KOPT-K1 (cell line): ENCODE results near the gene NDUFAF2.
A peak's percentile ranks its signal among the peaks of the same experiment; 100 is the strongest.

Experiments
- H3K27ac ChIP-seq: fragments of 200-600 bp; sonication (generic); 2 replicates; pipeline ENCODE4 v1.5.1; 2016; ENCODE audit warnings: antibody characterized with exemption, mild to moderate bottlenecking, low read depth, low read length; ENCODE audit not compliant: poor library complexity, severe bottlenecking
- H3K36me3 ChIP-seq: fragments of 200-600 bp; sonication (generic); 2 replicates; pipeline ENCODE4 v1.5.1; 2017; ENCODE audit warnings: antibody characterized with exemption, mild to moderate bottlenecking, low read length, moderate library complexity; ENCODE audit not compliant: insufficient read depth
- H3K9me3 ChIP-seq: fragments of 200-600 bp; sonication (generic); 2 replicates; pipeline ENCODE4 v1.5.1; 2017; ENCODE audit warnings: antibody characterized with exemption, low read length, mild to moderate bottlenecking; ENCODE audit not compliant: insufficient read depth, poor library complexity, severe bottlenecking

The NDUFAF2 gene

GRCh38 chr5:60944904-60945812 is at the start of gene NDUFAF2, which contains the start of gene ERCC8:
TSS of gene NDUFAF2 (plus strand) at chr5:60945205. CDS start at chr5:60945256, 51 bp downstream.
TSS of gene ERCC8 (minus strand) at chr5:60945070. CDS start at chr5:60945008, 62 bp downstream.
- Histone ChIP-seq H3K27ac (peak within 1 kb of the TSS; percentile 65), H3K36me3 (peaks cover 8% of the 10 kb centered on the region), H3K9me3 (no peaks in the 10 kb centered on the region)

GRCh38 chr5:60896991-60897390 is 48.0 kb upstream of the NDUFAF2 start:
- Histone ChIP-seq H3K27ac (no peak overlapping the region), H3K36me3 (peaks cover 57% of the 10 kb centered on the region), H3K9me3 (no peaks in the 10 kb centered on the region)

GRCh38 chr5:60903356-60903755 is 41.6 kb upstream of the NDUFAF2 start:
- Histone ChIP-seq H3K36me3 (peaks cover 12% of the 10 kb centered on the region; the same call in 1 of the 2 replicates), H3K9me3 (no peaks in the 10 kb centered on the region), H3K27ac (no peak overlapping the region)

DNA sequence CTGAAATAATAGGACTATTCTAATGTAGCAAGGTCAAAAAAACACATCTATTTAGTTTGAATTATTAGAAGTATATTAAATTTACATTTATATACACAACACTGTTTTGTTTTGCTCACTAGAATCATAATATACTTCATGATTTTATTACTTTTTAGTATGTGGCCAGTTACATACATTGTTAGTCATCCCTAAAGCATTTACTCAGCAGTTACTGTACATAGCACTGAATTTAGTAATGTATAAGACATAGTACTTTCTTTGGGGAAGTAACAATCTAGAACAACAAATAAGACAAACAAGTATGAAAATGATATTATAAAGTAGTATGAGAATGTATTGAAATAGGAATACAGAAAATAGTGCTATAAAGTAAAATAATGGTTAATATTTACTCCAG is 28.4 kb upstream of the NDUFAF2 start:
- Histone ChIP-seq H3K27ac (no peak overlapping the region), H3K36me3 (peaks cover 56% of the 10 kb centered on the region), H3K9me3 (no peaks in the 10 kb centered on the region)

DNA sequence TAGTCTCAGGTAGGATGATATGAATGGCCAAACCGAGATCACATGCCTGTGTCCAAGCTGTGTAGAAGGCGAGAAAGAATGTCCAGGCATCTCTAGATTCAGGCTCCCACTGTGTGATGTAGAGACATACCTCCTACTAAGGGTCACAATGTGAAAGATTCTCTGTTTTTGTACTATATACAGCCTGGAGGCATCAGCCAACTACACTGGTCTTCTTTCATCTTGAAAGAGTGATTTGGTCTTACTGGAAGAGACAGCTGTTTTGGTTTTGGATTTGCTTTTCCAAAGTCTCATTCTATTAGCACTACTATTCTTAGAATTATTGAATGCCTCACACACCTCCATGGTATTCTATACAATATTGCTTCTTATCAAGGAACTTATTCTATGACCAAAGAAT is 26.5 kb upstream of the NDUFAF2 start:
- no peaks in the 10 kb centered on the region for H3K9me3 ChIP-seq
- H3K36me3 ChIP-seq, result peaks cover 59% of the 10 kb centered on the region
- no peak overlapping the region for H3K27ac ChIP-seq

- Histone ChIP-seq H3K27ac (no peak overlapping the region), H3K9me3 (no peaks in the 10 kb centered on the region), H3K36me3 (peaks cover 20% of the 10 kb centered on the region)
These were observed 17.6 kb upstream of the NDUFAF2 start for GRCh38 chr5:60927450-60927849.

- Histone ChIP-seq H3K27ac (no peak overlapping the region), H3K36me3 (peaks cover 20% of the 10 kb centered on the region), H3K9me3 (no peaks in the 10 kb centered on the region)
These were observed 16.0 kb upstream of the NDUFAF2 start for GRCh38 chr5:60929024-60929423.

GRCh38 chr5:60943624-60944023 is 1.4 kb upstream of the NDUFAF2 start:
- H3K27ac ChIP-seq, result no peak overlapping the region
- H3K36me3 ChIP-seq, result peaks cover 19% of the 10 kb centered on the region
- H3K9me3 ChIP-seq, result no peaks in the 10 kb centered on the region

DNA sequence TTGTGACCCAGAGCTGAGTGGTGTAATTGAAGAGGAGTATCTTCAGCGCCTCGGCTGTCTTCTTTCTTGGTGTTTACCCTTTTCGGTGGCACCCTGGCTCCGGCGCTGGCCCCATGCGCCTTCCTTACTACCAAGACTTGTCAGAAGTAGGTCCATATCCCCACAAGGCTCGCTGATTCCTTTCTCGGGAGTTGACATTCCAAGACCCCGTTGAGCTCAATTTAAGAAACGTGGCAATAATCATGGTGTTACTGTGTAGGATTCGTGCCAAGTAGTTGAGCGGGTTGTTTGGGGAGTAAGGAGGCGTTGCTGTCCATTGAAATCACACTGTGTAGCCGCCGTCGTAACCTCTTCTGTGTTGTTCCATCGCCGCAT is 795 bp downstream of the NDUFAF2 start:
- Histone ChIP-seq H3K27ac (peak overlapping the region; percentile 65), H3K9me3 (no peaks in the 10 kb centered on the region), H3K36me3 (0 out of 2 replicates have a peak, but pooled peaks cover 2% of the 10 kb centered on the region)

DNA sequence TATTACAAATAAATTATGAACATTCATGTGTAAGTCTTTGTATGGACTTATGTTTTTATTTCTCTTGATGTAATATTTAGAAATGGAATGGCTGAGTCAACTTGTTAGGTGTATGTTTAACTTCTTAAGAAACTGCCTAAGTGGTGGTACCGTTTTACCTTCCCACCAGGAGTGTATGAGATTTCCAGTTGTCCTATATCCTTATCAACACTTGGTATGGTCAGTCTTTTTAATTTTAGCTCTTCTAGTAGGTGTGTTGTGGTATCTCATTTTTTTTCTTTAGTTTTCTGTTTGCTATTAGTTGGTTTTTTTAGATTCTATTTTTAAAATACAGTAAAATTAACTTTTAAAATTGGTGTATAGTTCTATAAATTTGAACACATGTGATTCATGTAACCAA is 3.7 kb downstream of the NDUFAF2 start:
- H3K27ac ChIP-seq, result no peak overlapping the region
- H3K9me3 ChIP-seq, result no peaks in the 10 kb centered on the region
- H3K36me3 ChIP-seq, result no peaks in the 10 kb centered on the region

GRCh38 chr5:60955239-60955638 is 10.2 kb downstream of the NDUFAF2 start:
- Histone ChIP-seq H3K27ac (no peak overlapping the region), H3K9me3 (peaks cover 8% of the 10 kb centered on the region), H3K36me3 (no peaks in the 10 kb centered on the region)

- no peak overlapping the region for H3K27ac ChIP-seq
These were observed 13.1 kb downstream of the NDUFAF2 start for GRCh38 chr5:60958088-60958487.

GRCh38 chr5:60958712-60959111 is 13.7 kb downstream of the NDUFAF2 start:
- H3K36me3 ChIP-seq, result no peaks in the 10 kb centered on the region
- no peak overlapping the region for H3K27ac ChIP-seq
- H3K9me3 ChIP-seq, result peaks cover 8% of the 10 kb centered on the region

More at GRCh38 chr5:60958088-60958487, 13.1 kb downstream of the NDUFAF2 start:
- no peaks in the 10 kb centered on the region for H3K36me3 ChIP-seq
- peaks cover 8% of the 10 kb centered on the region for H3K9me3 ChIP-seq

DNA sequence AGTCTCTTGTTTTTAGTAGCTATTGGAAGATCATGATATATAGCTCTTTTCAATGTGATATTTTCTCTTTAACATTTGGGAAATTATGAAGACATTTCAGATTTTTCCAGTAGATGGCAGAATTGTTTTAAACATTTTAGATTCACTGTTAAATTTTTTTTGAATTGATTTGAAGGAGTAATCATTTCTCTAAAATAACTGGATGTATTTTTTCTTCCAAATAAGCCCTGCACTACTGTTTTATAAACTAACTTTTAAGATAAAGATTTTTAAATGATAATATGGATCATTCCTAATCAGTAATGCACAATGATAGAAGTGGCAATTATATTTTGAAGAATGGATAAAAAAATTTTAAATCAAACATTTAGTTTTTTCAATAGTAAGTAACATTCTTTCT is 14.2 kb downstream of the NDUFAF2 start:
- Histone ChIP-seq H3K36me3 (no peaks in the 10 kb centered on the region), H3K9me3 (peaks cover 8% of the 10 kb centered on the region), H3K27ac (no peak overlapping the region)

DNA sequence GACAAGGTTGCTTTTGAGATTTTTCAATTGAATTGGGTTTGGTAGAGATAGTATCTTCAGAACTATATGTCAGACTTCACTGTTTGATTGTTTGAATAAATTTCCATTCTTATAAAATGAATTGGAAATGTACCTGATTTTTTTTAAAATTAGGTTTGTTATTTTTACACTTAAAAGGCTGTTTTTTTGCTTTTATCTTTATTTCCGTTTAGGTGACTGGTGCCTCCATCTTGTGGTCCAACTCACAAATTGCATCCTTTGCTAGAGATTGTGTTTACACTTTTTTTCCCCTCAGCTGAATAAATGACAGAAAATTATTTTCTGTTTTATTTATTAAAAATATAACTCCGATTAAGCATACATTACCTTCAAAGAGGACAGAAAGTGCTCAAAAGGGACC is 15.6 kb downstream of the NDUFAF2 start:
- no peak overlapping the region for H3K27ac ChIP-seq
- H3K9me3 ChIP-seq, result peaks cover 1% of the 10 kb centered on the region
- H3K36me3 ChIP-seq, result no peaks in the 10 kb centered on the region

- H3K27ac ChIP-seq, result no peak overlapping the region
- H3K36me3 ChIP-seq, result no peaks in the 10 kb centered on the region
- H3K9me3 ChIP-seq, result peaks cover 12% of the 10 kb centered on the region
These were observed 16.7 kb downstream of the NDUFAF2 start for GRCh38 chr5:60961685-60962084.
